Neural progenitor cell (in vitro differentiated cells): ENCODE measurements around the gene BEST2.

Experiments used
- CTCF ChIP-seq: fragments of 200-600 bp; sonication (generic); IDR thresholded peaks from 2 replicates; pipeline ENCODE4 v1.5.1; 2017; ENCODE audit warnings: antibody characterized with exemption, mild to moderate bottlenecking
- EZH2phosphoT487 ChIP-seq: fragments of 200-600 bp; sonication (generic); IDR thresholded peaks from 2 replicates; pipeline ENCODE4 v1.6.1; 2017; ENCODE audit warnings: antibody characterized with exemption

- no peak for TF ChIP-seq CTCF
- TF ChIP-seq EZH2phosphoT487: no peak
Observed at GRCh38 chr19:12711187-12711586, 40.4 kb upstream of the BEST2 start.
